ENCODE results near the gene TOR2A. TPM values are rescaled to one million over a fixed set of nuclear protein-coding genes. Genes with fewer than 3 reads are reported as not detected.

The TOR2A gene
- polyA plus RNA-seq, 1 experiment: 4.9 TPM

DNA sequence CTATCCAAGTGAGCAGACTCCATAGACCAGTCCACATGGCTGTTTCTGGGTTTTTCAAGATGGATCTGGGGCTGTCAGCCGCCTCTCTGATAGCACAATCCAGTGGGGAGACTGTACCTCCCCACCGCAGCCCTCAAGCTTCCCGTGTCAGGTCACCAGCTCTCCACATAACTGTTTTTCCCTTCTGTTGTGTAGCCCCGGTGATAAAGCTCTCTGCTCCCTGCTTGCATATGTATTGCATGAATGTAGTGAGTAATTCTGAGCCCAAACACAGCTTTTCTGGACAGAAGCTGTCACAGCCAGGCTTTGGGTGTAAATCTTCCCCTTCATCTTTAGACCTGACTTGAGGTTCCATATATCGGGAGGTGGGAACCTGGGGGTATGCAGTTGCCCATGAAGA, 51.4 kb downstream of the TOR2A start:
- TF ChIP-seq, protein P1, sequence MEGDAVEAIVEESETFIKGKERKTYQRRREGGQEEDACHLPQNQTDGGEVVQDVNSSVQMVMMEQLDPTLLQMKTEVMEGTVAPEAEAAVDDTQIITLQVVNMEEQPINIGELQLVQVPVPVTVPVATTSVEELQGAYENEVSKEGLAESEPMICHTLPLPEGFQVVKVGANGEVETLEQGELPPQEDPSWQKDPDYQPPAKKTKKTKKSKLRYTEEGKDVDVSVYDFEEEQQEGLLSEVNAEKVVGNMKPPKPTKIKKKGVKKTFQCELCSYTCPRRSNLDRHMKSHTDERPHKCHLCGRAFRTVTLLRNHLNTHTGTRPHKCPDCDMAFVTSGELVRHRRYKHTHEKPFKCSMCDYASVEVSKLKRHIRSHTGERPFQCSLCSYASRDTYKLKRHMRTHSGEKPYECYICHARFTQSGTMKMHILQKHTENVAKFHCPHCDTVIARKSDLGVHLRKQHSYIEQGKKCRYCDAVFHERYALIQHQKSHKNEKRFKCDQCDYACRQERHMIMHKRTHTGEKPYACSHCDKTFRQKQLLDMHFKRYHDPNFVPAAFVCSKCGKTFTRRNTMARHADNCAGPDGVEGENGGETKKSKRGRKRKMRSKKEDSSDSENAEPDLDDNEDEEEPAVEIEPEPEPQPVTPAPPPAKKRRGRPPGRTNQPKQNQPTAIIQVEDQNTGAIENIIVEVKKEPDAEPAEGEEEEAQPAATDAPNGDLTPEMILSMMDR (IDR thresholded peaks at IDR 0.05; ENCODE audit: low read depth, low read length): no peak
- H3K9me3 ChIP-seq (ENCODE audit: control insufficient read depth, insufficient read depth, low read length): no peaks in the 10 kb centered on the region
- no peak for DNase-seq (ENCODE audit: low read depth, low spot score)
- H3K4me3 ChIP-seq (ENCODE audit: low read depth, low read length): no peak overlapping the region
- H3K27me3 ChIP-seq (ENCODE audit: control insufficient read depth, insufficient read depth, low read length): no peaks in the 10 kb centered on the region
- POLR2A ChIA-PET: no interaction called here
- CTCF ChIA-PET: interaction anchor here (0.6 kb wide), 1 partner anchor 434 kb away, joined by 3 read pairs; no protein-coding TSS in a partner anchor
- peak overlapping the region; percentile 61 for H3K27ac ChIP-seq (ENCODE audit: low read depth, low read length)

DNA sequence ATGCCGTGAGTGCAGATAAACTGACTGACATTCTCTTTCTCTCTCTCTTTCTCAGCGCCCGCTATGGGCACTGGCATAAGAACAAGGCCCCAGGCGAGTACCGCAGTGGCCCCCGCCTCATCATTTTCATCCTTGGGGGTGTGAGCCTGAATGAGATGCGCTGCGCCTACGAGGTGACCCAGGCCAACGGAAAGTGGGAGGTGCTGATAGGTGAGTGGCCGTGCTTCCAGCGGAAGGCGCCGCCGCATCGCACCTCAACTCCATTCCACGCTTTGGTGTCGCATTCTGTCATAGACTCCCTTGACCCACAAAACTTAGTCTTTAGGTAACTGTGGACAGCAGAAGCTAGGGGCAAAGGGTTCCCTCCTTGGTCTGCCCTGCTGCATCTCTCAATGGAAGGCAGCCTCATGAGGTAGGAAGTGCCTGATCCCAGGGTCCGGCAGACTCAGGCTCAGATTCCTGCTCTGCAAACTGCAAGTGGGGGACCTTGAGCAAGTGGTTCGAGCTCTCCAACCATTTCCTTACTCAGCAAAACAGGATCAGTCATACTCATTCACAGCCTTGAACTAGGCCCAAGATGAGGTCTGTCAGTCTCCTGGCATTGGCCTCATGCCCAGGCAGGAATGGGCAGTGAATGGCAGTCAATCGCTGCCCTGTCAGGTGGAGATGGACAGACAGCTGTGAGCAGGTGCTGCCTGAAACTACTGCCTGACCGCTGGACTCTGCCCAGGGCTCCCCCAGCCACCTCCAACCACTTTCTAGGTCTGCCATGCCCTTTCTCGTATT, 52.5 kb downstream of the TOR2A start:
- CTCF ChIA-PET: no interaction called here
- POLR2A ChIA-PET: interaction anchor here (0.6 kb wide), 1 partner anchor 55 kb away, joined by 3 read pairs; no protein-coding TSS in a partner anchor

More for the DNA sequence above, 52.5 kb downstream of the TOR2A start:
- no peak overlapping the region for H3K4me3 ChIP-seq (ENCODE audit: low read depth, low read length)
- H3K9me3 ChIP-seq (ENCODE audit: control insufficient read depth, insufficient read depth, low read length): no peaks in the 10 kb centered on the region
- TF ChIP-seq, protein P1 (IDR thresholded peaks at IDR 0.05; ENCODE audit: low read depth, low read length): no peak
- no peak for DNase-seq (ENCODE audit: low read depth, low spot score)
- H3K27ac ChIP-seq (ENCODE audit: low read depth, low read length): no peak overlapping the region
- no peaks in the 10 kb centered on the region for H3K27me3 ChIP-seq (ENCODE audit: control insufficient read depth, insufficient read depth, low read length)

Other genes starting within 250 kb of the TOR2A start
- gene STXBP1, start 123.0 kb downstream of the TOR2A start, polyA plus RNA-seq (2011; rRNA removed): 19.8 and 25.0 TPM in 2 replicates
- 0.14 TPM in 1 of 2 replicates, not detected in the other for gene CFAP157, start 28.3 kb downstream of the TOR2A start, polyA plus RNA-seq (2011; rRNA removed)
- 5.2 and 6.1 TPM in 2 replicates for gene PTRH1, start 19.6 kb downstream of the TOR2A start, polyA plus RNA-seq (2011; rRNA removed)
- gene TTC16, start 19.2 kb downstream of the TOR2A start, polyA plus RNA-seq (2011; rRNA removed): not detected in 2 replicates
- gene SH2D3C, start 43.4 kb upstream of the TOR2A start, polyA plus RNA-seq (2011; rRNA removed): not detected in 2 replicates
- gene CDK9, start 50.7 kb upstream of the TOR2A start, polyA plus RNA-seq (2011; rRNA removed): 38.2 and 45.9 TPM in 2 replicates
- 24.8 and 34.6 TPM in 2 replicates for gene FPGS, start 67.6 kb upstream of the TOR2A start, polyA plus RNA-seq (2011; rRNA removed)
- 17.2 and 34.2 TPM in 2 replicates for gene ENG, start 119.4 kb upstream of the TOR2A start, polyA plus RNA-seq (2011; rRNA removed)
- gene AK1, start 142.4 kb upstream of the TOR2A start, polyA plus RNA-seq (2011; rRNA removed): 75.9 and 93.9 TPM in 2 replicates
- 40.6 and 58.2 TPM in 2 replicates for gene ST6GALNAC6, start 164.3 kb upstream of the TOR2A start, polyA plus RNA-seq (2011; rRNA removed)
- gene ST6GALNAC4, start 181.7 kb upstream of the TOR2A start, polyA plus RNA-seq (2011; rRNA removed): 15.0 and 24.3 TPM in 2 replicates
- 1.2 TPM in 2 replicates for gene PIP5KL1, start 195.5 kb upstream of the TOR2A start, polyA plus RNA-seq (2011; rRNA removed)
- gene DPM2, start 202.6 kb upstream of the TOR2A start, polyA plus RNA-seq (2011; rRNA removed): 25.3 and 30.9 TPM in 2 replicates
- 8.3 and 8.6 TPM in 2 replicates for gene EEIG1, start 245.7 kb upstream of the TOR2A start, polyA plus RNA-seq (2011; rRNA removed)

All from AG04450 (cell line).